HG02885 (cell line): ENCODE data around the gene CIART.
"Not testable (repeated sequence)": the region's sequence is repeated elsewhere in the genome, so short reads cannot be mapped to it uniquely, and the experiment has no call there.

Experiments
- ATAC-seq: cut with Tn5 transposase; IDR thresholded peaks from one replicate; pipeline ENCODE4 v1.9.1; 2021; ENCODE audit warnings: mild to moderate bottlenecking; ENCODE audit not compliant: unreplicated experiment, poor library complexity

The CIART gene, protein sequence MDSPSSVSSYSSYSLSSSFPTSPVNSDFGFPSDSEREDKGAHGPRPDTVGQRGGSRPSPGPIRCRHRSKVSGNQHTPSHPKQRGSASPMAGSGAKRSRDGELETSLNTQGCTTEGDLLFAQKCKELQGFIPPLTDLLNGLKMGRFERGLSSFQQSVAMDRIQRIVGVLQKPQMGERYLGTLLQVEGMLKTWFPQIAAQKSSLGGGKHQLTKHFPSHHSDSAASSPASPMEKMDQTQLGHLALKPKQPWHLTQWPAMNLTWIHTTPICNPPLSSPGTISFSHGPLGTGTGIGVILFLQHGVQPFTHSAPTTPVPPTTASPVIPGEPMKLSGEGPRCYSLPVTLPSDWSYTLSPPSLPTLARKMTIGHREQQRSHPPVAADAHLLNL

DNA sequence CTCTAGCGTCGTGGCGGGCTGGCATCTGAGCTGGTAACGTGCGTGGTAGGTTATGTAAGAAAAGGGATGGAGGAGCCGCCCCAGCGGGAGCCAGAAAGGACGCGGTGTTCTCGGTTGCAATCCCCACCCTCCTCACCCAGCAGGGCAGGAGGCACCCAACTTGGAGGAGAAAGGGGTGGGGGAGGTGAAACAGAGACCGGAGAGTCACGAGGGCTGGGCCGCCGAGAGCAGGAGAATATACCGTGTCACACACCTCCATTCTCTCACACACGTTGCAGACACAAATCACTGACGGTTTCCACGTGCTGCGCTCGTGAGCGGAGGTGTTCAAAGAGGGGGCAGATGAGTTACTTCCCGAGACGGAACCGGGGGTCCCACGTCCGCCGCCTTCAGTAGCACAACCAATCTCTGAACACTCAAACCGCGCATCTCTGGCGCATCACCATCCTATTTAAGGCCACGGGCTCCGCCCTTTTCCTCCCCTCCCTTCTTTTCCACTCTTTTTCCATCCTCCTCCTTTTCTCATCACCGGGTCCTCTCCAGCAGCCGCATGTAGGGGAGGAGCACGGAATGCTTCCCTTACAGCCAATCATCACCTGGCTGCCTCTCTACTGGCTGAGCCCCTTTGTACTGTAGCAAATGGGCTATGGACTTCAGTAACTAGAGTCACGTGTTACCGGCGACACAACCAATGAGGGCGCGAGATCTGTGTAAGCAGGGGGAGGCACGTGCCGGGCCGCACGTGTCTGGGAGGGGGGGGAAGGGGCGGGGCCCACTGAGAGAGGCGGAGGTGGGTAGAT, at the start of gene CIART:
CIART (plus strand) TSS at position 797 of the 800 bp plus-strand sequence. CDS start 714 bp downstream, outside the sequence.
- peak; percentile 78 for ATAC-seq

DNA sequence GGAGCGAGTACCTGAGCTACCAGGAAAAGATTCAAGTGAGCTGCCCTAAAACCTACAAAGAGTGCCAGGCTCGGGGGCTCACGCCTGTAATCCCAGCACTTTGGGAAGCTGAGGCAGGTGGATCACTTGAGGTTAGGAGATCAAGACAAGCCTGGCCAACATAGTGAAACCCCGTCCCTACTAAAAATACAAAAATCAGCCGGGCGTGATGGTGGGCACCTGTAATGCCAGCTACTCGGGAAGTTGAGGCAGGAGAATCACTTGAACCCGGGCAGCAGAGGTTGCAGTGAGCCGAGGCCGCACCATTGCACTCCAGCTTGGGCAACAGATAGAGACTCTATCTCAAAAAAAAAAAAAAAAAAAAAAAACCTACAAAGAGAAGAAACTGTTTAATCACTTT, 49.4 kb upstream of the CIART start:
- not testable (repeated sequence) for ATAC-seq

GRCh38 chr1:150233359-150234308, 48.7 kb upstream of the CIART start:
- ATAC-seq, result no peak

DNA sequence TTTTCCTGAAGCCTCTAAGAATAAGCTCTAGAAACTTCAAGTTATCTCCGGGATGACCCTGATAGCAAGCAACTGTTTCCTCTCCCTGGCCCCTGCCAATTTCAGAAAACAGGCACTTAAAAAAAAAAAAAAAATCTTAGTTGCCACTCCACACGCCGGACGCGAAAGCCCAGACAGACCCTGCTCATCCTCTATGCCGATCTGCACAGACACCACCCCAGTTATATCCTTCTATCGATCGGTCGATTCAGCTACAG, 48.1 kb upstream of the CIART start:
- ATAC-seq, result no peak

GRCh38 chr1:150234566-150235293, 47.6 kb upstream of the CIART start:
- ATAC-seq, result peak; percentile 52

DNA sequence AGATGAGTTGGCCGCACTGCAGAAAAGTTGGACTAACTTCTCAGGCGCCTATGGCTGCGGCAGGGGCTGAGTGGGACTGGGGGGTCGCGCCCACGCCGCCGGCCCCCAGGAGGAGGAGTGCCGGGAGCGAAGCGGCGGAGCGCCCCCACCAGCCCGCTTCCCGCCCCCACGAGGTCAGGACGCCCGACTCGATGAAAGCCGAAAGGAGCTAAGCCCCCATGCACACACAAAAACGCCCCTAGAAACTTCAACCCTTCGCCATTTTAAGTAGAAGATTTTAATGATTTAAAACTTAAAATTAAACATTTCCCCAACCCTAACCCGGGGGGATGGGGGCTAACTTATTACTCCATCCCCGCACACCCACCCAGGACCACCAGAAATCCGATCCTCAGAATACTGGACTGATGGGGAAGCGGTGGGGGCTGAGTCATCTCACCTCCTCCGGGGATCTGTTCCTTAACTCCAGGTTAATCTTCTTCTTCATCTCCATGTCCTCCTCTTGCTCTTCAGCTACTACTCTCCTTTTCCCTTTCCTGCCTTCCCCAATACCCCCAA, 47.0 kb upstream of the CIART start:
- ATAC-seq, result no peak

GRCh38 chr1:150235852-150236613, 46.3 kb upstream of the CIART start, which contains the start of gene ANP32E:
Gene ANP32E (minus strand): TSS chr1:150236112. CDS start chr1:150235786, 326 bp downstream.
- peak; percentile 90 for ATAC-seq

DNA sequence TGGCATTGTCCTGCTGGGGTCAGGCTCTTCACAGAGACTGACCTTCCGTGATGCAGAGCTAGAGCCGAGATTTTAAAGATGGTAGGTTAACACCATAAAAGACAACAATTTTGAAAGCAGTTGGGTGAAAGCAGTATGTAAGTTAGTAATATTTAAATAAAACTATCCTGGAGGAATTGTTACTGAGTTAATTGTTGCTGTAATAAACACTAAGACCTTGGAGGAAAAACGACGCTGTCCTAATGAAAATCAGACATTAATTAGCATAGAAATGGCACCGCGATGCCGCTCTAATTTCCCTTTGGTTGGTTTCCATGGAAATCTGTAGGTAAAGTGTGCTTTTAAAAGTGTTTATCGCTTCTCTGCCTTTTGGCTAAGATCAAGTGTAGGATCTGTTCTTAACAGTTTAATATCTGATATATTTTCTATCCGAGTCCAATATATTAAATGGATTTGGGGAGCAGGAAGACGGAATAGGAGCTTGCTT, 45.7 kb upstream of the CIART start:
- no peak for ATAC-seq

GRCh38 chr1:150237176-150237575, 45.2 kb upstream of the CIART start:
- not testable (repeated sequence) for ATAC-seq

DNA sequence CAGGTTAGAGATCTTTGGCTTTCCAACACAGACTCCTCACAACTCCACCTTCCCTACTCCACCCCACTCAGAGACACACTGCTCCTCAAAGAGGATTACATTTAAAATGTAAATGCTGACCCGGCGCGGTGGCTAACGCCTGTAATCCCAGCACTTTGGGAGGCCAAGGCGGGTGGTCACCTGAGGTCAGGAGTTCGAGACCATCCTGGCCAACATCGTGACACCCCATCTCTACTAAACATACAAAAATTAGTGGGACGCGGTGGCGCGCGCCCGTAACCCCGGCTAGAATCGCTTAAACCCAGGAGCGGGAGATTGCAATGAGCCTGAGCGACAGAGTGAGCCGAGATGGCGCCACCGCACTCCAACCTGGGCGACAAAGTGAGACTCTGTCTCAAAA, 44.6 kb upstream of the CIART start:
- no peak for ATAC-seq

GRCh38 chr1:150243003-150243402, 39.4 kb upstream of the CIART start:
- ATAC-seq, result no peak

GRCh38 chr1:150249936-150250335, 32.4 kb upstream of the CIART start:
- no peak for ATAC-seq

GRCh38 chr1:150256198-150256553, 26.2 kb upstream of the CIART start:
- ATAC-seq, result no peak

GRCh38 chr1:150256554-150257341, 25.6 kb upstream of the CIART start:
- no peak for ATAC-seq

DNA sequence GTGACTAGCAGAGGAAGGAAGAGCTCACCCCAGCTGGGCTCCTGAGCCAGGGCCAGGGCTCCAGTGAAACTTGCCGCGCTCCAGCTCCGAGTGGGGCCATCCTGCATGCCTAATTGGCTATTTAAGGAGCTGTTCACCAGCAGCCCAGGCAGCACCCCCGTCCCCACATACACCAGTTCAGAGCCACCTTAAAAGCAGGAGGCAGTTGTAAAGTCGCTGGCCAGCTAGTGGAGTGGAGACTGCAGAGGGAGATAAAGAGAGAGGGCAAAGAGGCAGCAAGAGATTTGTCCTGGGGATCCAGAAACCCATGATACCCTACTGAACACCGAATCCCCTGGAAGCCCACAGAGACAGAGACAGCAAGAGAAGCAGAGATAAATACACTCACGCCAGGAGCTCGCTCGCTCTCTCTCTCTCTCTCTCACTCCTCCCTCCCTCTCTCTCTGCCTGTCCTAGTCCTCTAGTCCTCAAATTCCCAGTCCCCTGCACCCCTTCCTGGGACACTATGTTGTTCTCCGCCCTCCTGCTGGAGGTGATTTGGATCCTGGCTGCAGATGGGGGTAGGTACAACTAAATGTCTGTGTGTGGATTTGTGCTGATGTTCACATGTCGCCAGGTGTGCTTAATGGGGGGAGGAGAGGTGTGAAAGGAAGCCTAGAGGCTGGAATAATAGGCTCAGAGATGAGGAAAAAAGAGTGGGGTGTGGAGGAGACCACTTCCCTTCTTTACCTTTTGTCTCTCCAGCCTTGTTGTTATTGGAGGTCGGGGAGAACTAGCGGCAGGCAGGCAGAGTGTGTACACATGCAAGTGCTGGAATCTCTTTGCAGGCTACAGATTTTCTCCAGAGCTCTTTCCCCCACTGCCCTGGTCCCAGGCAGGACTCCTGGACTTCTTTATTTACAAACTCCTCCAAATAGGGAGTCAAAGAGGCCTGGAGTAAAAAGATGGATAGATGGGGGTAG, 24.4 kb upstream of the CIART start, which contains the start of gene CA14:
CA14 (plus strand) TSS at position 151 of the 962 bp plus-strand sequence; CDS start at position 506, 355 bp downstream.
- no peak for ATAC-seq

GRCh38 chr1:150259217-150259616, 23.1 kb upstream of the CIART start:
- no peak for ATAC-seq
